Measurements from ENCODE around the gene PLXNC1.

PLXNC1 gene

DNA sequence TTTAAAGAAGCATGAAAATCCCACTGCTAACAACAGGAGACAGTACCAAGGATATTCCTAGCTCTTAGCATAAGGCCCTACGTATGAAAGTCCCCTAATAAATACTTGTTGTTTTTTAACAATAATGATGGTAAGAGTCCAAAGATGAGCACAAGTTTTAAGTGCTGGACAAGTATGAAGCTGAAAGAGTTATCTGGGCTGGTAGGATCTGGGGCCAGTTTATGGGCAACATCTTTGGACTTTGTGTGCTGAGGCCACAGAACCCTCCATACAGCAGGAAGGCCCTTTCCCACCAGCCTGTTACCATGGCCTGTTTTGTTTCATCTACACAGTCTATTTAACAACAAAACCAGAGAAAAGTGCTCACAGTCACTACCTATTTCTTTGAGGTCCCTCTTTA is 12.5 kb upstream of the PLXNC1 start:
- DNase-seq (ENCODE audit: low spot score), result no peak

DNA sequence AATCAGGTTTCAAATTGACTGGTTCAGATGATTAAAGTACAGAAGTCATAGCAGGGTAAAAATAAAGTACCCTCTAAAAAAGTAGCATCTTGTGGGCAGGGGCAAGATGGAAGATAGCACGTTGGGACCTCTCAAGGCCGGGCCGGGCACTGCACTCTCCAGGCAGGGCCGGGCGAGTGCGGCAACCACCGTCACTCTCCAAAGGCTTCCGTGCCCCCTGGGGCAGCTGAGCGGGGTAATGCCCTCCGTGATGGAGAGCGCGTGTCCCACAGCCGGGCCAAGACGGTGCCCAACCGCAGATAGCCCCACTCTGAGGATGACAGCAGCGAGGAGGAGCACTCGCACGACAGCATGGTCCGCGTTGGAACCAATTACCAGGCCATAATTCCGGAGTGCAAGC is 8.6 kb upstream of the PLXNC1 start:
- DNase-seq (ENCODE audit: low spot score), result no peak

DNA sequence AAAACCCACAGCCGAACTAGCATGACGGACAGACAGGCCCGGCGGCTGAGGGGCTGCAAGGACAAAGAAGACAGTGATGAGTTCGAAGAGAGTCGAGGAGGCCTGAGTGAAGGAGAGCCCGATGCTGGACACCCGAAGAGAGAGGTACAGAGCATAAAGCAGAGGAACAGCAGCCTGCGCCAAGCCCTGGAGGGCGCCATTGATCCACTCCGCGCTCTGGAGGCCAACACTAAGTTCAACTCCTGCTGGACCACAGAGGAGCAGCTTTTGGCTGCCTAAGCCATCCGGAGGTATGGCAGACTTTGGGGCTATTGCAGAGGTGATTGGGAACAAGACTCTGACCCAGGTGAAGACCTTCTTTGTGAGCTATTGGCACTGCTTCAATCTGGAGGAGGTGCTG is 7.8 kb upstream of the PLXNC1 start:
- DNase-seq (ENCODE audit: low spot score), result peak; percentile 46

DNA sequence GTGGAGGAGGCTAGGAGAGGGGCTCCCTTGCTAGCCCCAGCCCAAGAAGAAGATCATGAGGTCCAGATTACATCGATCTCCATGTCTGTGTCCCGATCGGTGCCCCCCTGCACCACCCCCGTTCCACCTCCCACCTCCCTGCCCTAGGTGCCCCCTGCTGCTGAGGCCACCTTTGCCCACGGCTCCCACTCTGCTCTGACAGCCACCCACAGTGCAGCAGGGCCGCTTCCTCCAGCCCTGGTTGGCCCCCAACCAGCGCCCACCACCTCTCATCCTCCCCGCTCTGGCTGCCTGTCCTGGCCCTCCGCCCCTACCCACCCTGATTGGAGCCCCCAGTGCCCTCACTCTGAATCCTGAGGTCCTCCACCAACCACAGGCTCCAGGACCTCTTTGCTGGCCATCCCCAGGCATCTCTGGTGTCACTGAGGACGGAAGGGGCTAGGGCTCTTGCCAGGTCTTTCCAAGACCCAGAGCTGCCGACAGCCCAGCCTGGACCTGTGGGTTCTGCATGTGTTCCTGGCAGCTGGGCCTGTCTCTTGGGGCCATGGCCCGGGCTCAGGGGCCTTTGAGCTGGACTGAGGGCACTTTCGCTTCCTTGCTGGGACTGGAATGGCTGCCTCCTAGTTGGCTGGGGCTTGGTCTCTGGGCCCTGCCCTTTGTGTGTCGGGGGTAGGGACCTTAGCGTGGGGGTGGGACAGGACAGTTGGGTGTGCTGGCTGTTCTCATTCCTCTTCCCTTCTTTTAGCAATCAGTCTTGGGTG is 7.2 kb upstream of the PLXNC1 start:
- DNase-seq (ENCODE audit: low spot score), result no peak

DNA sequence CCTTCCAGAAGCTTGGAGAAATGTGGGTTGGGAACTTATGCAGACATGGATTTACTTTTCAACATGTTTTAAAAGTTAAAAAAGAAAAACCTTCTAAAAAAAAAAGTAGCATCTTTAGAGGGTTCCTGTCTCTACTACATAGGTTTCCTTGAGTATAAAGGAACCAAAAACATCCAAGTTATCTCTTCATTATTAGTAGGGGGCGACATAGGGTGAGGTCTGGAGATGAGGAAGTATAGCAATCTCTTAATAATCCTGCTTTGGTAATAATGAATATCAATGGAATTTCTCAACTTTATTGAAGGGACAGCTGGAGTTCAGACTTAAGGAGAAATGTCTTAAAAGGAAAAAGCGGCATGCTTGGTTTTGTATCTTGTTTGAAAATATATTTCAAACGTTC is 6.5 kb upstream of the PLXNC1 start:
- DNase-seq (ENCODE audit: low spot score), result no peak

DNA sequence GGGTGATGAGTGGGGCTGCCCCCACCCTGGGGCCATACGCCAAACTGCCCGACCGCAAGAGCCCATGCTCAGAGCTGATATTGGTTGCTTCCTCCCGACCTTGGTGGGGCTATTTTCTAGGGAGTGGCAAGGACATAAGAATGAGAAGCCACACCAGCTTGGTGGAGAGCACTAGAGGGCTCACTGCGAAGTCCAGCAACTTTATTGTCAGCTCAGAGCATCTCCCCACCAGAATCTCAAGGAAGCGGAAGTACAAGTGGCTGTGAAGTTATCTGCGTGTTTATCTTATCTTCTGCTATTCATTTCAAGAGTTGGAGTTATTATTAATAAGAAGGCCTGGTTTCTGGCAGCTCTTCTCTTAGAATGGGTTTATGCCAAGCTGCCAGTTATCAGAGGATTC is 4.9 kb upstream of the PLXNC1 start:
- no peak for DNase-seq (ENCODE audit: low spot score)

DNA sequence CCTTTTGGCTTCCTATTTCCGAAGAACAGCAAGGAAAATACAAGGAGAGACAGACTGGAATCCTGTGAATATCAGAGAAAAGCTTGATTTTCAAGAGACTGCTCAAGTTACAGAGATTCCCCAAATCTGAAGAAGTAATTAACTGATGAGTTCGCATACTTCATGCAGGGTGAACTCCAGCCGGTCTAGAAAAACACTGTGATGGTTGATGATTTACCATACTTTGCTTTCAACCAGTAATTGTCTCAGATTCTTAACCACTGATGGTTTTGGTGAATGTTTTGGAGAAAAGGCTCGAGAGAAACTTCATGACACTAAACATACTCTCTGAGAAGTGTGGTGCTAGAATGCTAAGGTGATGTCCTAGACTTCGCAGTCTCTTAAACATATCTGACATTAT is 4.4 kb upstream of the PLXNC1 start:
- DNase-seq (ENCODE audit: low spot score), result no peak

DNA sequence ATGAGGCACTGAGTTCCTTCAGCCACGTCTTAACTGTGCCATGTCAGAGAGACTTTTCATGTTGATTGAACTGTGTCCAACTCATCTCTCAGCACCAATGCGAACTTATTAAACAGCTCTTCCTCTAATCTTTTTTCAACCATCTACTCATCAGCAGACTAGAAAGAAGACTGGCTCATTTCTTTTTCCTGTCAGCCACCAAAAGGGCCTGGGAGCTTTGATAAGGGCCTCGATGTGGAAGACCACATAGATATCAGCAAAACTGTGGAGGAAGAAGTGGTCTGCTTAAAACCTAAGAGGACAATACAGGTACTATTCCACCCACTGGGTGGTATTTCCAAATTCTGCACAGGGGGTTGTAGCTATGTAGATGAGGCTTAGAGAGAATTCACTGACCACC is 3.6 kb upstream of the PLXNC1 start:
- no peak for DNase-seq (ENCODE audit: low spot score)

DNA sequence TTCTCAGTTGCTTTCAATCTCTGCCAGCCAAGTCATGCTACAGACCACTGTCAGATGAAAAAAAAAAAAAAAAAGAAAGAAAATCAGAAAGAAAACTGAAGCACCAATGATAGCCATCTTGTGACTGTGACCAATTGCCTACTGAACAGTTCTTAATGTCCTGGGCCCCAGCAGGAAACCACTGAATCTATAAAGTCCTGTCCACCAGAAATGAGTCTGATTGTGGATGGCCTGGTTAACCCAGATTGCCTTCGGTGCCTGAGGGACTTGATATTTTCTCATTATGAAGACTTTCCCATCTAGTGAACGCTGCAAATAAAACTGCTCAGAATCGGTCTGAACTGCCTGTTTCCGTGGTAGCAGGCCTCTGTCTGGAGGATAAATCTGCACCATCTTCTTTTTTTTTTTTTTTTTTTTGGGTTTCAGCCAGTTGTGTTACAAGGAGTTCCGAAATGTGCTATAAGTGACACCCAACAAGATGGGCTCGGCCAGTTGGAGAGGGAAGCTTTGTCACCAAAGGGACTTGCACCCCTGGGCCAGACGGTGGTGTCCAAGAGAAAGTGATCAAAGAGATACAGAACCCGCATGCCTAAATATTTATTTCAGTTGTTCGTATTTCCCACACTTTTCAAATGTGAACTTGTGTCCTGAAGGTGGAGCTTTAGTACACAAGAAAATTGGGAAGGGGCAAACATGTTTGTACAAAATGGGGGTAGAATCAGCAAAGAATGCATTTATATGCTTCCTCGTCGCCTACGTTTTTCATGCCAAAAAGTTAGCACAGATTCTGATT is 3.0 kb upstream of the PLXNC1 start:
- no peak for DNase-seq (ENCODE audit: low spot score)

DNA sequence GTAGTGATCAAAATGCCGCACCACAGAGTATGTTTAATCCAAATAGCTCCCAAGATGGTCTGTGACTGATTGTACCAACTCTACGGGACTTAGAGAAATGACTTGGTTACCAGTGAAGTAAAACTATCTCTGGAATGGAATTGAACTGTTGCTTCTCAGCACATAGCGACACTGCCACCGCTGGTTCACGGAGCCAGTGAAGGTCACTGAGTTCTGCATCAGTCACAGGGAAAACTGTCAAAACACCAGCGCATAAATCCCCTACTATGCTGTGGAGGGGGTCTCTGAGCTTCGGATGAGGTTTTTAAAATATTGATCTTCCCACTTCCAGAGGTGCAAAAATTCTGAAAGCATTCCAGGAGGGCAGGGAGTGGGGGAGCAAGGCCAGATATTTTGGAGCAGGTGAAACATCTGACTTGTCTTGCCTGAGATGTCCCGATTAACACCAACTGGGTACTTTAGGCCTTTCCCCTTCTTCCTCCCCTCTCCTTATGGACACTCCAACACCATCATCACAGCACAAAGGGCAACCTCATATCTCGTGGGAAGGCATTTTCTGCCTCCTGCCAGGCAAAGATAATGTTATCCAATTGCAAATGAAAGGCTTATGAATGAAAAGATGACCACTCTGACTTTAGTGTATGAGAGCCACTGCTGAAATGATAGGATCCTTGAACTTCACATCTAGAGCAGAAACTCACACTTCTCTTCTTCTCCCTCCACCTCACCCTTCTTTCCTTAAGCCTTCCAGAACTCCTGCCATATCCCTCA is 2.0 kb upstream of the PLXNC1 start:
- no peak for DNase-seq (ENCODE audit: low spot score)

DNA sequence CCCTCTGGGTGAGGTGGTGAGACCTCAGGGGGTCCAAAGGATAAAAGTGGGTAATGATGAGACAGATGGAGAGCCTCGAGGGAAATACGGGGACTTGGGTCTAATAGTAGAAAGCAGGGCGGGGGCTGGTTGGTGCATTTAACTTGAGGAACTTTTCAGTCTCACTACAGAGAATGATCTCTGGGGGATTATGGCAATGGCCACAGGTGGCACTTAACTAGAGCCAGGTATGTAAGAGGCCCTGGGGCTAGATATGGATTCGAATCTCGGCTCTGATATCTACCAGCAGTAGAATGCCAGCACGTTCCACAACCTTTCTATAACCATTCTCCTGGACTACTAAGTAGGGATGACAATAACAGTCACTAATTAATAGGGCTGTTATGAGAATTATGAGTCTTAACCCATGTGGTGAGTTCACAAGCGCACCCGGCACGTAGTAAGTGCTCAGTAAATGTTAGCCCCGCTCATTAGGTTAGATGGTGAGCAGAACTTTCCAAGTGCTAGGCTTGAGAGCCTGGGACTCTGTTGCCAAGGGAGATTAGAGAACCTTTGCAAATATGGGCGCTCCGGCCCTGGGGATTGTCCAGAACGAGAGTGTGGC is 888 bp upstream of the PLXNC1 start:
- DNase-seq (ENCODE audit: low spot score), result no peak

DNA sequence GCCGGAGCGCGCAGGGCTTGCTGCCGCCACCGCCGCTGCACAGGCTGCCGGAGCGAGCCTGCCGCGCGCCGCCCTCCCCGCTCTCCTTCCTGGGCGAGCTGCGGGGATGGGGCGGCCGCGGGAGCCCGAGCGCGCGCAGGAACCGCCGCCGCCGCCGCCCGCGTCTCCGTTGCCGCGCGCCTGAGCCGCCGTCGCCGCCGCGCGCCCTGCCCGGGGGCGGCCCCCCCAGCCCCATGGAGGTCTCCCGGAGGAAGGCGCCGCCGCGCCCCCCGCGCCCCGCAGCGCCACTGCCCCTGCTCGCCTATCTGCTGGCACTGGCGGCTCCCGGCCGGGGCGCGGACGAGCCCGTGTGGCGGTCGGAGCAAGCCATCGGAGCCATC is 352 bp downstream of the PLXNC1 start:
- DNase-seq (ENCODE audit: low spot score), result no peak

DNA sequence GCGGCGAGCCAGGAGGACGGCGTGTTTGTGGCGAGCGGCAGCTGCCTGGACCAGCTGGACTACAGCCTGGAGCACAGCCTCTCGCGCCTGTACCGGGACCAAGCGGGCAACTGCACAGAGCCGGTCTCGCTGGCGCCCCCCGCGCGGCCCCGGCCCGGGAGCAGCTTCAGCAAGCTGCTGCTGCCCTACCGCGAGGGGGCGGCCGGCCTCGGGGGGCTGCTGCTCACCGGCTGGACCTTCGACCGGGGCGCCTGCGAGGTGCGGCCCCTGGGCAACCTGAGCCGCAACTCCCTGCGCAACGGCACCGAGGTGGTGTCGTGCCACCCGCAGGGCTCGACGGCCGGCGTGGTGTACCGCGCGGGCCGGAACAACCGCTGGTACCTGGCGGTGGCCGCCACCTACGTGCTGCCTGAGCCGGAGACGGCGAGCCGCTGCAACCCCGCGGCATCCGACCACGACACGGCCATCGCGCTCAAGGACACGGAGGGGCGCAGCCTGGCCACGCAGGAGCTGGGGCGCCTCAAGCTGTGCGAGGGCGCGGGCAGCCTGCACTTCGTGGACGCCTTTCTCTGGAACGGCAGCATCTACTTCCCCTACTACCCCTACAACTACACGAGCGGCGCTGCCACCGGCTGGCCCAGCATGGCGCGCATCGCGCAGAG is 873 bp downstream of the PLXNC1 start:
- peak; percentile 21 for DNase-seq (ENCODE audit: low spot score)

DNA sequence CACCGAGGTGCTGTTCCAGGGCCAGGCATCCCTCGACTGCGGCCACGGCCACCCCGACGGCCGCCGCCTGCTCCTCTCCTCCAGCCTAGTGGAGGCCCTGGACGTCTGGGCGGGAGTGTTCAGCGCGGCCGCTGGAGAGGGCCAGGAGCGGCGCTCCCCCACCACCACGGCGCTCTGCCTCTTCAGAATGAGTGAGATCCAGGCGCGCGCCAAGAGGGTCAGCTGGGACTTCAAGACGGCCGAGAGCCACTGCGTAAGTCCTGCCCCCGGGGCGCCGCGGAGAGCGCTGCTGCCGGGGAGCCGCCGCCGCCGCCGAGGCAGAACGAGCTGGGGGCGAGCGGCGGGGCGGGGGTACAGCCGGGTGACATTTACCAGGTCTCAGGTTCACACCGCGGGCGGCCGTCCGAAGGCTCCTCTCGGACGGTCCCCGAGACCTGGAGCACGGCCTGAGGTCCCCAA is 1.4 kb downstream of the PLXNC1 start:
- no peak for DNase-seq (ENCODE audit: low spot score)

DNA sequence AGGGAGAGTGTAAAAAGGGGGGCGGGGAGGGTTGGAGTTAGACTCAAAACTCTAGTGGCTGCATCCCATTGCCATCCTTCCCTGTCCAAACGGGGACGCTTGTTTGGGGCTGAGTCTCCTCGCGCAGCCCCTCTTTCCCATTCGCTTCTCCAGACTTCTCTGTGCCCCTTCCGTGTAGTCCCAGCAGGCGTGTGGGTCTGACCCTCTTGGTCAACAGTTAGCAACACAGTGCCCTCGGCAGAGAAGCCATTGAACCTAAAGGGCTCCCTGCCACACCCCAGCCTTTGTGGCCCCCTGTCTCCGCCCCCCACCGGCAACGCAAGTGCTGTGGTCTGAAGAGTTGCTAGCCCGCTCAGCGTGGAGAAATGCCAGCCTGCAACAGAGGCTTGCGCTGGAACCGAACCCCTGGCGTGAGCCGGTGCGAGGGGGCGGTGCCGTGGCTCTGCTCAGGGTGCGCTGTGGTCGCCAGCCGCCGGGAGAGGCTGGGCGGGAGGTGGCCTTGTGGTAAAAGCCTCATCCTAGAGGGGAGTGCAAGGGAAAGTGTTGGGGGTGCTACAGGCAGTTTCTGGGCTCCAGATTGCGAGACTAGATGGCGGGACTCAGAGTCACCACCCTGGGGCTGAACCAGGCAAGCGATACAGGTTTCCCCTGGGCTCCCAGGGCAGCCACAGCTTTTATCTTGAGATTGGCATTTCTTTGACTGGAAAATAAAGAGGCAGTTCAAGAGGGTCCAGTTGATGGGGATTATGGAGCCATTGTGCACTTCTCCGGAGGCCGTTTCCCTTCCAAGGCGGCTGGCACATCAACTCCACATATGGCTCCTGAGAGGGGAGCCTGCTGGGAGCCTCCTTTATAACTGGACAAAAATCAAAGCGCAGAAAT is 2.1 kb downstream of the PLXNC1 start:
- no peak for DNase-seq (ENCODE audit: low spot score)

DNA sequence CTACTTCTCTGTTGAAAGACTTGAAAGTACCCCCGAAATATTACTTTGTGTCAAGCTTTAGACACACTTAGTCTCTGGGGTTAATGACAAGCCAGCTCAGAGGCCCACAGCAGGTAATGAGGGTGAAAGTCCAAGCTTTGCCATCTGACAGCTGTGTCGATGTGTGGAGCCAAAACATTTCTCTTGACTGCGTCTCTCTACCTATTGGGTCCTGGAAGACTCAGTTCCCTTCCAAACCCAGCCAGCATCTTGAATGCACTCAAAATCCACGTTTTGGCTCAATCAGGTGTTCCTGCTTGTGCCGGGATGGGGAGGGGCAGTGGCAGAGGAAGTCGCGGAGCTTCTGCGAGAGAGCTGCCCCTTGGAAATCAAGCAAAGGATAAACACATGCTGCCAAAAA is 3.2 kb downstream of the PLXNC1 start:
- no peak for DNase-seq (ENCODE audit: low spot score)

DNA sequence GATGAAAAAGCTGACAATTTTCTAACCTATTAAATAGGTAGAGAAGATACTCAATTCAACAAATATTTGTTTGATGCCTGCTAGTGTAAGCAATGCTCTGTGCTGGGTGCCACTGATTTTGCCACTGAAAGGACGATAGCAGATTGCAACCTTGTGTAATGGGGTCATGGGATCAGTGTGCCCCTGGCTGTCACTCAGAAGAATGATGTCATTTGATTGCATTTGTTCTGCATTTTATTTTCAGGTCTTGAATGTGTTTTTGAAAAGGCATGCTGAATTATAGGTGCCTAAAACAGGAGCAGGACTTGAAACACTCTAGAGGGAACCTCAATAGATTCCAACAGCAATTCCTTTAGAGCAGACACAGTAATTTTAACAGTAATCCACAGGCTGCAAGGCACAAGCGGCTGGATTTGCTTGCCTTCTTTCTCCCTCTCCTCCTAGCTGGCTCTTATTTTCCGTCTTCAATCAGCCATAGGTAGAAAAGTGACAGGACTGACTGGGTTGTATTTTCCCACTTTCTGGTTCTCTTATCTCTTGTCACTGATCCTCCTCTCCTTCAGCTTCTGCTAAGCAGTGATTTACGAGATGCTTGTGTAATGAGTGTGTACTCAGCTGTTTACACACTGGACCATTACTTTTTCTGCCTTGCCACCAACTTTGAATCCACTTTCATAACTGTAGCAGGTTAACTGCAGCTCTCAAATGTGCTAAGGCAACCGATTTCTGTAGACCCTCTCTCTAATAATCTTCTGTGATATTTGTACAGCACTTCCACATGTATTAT is 4.1 kb downstream of the PLXNC1 start:
- no peak for DNase-seq (ENCODE audit: low spot score)

DNA sequence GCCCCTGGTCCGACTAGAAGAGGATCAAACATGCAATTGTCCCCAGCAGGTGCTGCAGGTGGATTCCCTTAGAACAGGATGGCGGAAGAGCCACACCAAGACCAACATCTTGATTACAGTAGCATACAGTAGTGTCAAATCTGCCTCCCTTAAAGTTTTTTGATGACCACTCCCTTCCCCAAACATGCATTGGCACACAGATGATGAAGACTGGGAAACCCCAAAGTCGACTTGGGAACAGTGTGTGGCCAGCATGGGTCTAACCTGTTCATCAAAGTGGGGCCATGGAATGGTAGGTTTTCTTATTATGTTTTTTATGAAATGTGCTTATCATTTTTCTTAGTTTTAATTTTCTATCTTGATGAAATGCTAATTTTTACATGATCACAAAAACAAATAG is 8.8 kb downstream of the PLXNC1 start:
- DNase-seq (ENCODE audit: low spot score), result no peak

DNA sequence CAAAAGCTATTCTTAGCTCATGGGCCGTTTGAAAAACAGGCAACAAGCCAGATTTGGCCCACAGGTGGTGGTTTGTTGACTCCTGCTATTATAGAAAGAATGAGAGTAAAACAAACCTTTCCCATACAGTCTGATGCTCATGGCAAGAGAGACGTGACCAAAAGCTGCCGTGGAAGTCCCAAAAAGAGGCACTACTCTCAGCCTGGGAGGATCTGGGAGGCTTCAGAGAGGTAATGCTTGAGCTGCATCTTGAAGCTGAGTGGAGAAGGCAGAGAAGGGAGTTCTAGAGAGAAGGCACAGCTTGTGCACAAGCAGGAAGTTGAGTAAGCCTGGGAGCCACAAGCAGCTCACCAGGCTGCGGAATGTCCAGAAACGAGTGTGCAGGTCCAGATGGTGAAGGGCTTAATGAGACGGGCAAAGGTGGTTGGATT is 9.6 kb downstream of the PLXNC1 start:
- DNase-seq (ENCODE audit: low spot score), result no peak

DNA sequence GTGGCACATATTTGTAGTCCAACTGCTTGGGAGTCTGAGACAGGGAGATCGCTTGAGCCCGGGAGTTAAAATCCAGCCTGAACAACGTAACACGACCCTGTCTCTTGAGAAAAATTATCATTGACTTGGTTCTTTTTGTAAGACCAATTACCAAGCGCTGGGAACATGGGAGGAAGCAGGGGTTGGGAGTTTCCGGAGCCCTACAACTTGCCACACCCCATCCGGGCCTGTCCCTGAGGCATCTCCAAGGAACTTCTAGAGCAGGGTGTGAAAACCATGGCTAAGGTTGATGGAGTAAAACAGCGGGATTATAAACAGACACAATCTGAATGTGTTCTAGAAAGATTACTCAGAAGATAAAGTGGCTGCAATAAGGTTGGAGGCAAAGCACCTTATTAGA is 10.3 kb downstream of the PLXNC1 start:
- no peak for DNase-seq (ENCODE audit: low spot score)

Data from CD4-positive, alpha-beta T cell treated with Interleukin-15 for 4 hours (primary cell).